ENCODE measurements around the gene RNF26.
A peak's percentile ranks its signal among the peaks of the same experiment; 100 is the strongest.

Gene RNF26

DNA sequence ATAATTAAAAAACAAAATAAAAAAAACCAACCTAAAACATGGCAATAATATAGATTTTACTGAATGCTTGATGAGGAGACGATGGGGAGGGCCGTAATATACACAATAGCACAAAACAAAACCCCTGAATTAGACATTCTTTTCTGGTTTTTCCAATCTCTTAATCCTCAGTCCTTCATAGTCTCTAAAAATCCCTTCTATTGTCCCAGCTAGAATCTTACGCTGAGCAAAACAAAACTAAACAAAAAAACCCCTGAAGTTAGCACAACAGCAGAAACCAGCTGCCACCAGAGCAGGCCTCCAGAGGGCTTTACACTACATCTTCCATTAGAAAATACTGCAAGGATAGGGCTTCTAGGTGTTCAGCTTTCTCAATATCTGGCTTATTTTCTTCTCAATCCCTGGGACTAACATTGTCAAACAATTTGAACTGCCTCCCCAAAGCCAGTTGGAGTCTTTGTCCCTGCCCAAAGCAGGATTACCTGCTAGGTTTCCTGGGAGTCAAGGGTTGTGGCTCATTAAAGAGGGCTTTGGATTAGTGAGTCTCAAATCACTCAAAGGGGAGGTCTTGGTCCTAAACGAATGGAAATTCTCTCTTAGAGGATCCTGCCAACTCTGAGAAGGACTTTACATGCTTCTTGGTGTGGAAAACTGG lies 2.1 kb upstream of the RNF26 start:
- Histone ChIP-seq H4K20me1 (no peaks in the 10 kb centered on the region; the same call in 1 of the 2 replicates), H3K27me3 (no peaks in the 10 kb centered on the region), H3K9ac (no peak overlapping the region; the same call in 1 of the 2 replicates), H3K4me3 (no peak overlapping the region), H3K36me3 (peaks cover 6% of the 10 kb centered on the region; the same call in 1 of the 2 replicates), H3K27ac (no peak overlapping the region), H3K4me2 (peak overlapping the region; percentile 11; the same call in 1 of the 2 replicates), H3K9me3 (no peaks in the 10 kb centered on the region), H3K4me1 (peaks cover 51% of the 10 kb centered on the region)
- TF ChIP-seq Cebpa-rat (IDR thresholded peaks at IDR 0.05) = no peak

DNA sequence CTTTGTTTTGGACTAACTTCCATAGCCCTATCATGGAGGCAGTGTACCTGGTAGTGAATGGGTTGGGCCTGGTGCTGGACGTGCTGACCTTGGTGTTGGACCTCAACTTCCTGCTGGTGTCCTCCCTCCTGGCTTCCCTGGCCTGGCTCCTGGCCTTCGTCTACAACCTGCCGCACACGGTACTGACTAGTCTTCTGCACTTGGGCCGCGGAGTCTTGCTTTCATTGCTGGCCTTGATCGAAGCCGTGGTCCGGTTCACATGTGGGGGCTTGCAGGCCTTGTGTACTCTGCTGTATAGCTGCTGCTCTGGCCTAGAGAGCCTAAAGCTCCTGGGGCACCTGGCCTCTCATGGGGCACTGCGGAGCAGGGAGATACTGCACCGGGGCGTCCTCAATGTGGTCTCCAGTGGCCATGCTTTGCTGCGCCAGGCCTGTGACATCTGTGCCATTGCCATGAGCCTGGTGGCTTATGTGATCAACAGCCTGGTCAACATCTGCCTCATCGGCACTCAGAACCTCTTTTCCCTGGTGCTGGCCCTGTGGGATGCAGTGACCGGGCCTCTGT lies 846 bp downstream of the RNF26 start:
- peak overlapping the region; percentile 93 for H3K9ac ChIP-seq
- H3K4me2 ChIP-seq = peak overlapping the region; percentile 98
- H3K4me1 ChIP-seq = peaks cover 77% of the 10 kb centered on the region
- peaks cover 6% of the 10 kb centered on the region; the same call in 1 of the 2 replicates for H3K36me3 ChIP-seq
- no peak for TF ChIP-seq Cebpa-rat (IDR thresholded peaks at IDR 0.05)
- peak overlapping the region; percentile 97 for H3K4me3 ChIP-seq
- H4K20me1 ChIP-seq = peaks cover 14% of the 10 kb centered on the region
- no peaks in the 10 kb centered on the region for H3K9me3 ChIP-seq
- peaks cover 18% of the 10 kb centered on the region for H3K27me3 ChIP-seq
- peak overlapping the region; percentile 87; the same call in 1 of the 2 replicates for H3K27ac ChIP-seq

DNA sequence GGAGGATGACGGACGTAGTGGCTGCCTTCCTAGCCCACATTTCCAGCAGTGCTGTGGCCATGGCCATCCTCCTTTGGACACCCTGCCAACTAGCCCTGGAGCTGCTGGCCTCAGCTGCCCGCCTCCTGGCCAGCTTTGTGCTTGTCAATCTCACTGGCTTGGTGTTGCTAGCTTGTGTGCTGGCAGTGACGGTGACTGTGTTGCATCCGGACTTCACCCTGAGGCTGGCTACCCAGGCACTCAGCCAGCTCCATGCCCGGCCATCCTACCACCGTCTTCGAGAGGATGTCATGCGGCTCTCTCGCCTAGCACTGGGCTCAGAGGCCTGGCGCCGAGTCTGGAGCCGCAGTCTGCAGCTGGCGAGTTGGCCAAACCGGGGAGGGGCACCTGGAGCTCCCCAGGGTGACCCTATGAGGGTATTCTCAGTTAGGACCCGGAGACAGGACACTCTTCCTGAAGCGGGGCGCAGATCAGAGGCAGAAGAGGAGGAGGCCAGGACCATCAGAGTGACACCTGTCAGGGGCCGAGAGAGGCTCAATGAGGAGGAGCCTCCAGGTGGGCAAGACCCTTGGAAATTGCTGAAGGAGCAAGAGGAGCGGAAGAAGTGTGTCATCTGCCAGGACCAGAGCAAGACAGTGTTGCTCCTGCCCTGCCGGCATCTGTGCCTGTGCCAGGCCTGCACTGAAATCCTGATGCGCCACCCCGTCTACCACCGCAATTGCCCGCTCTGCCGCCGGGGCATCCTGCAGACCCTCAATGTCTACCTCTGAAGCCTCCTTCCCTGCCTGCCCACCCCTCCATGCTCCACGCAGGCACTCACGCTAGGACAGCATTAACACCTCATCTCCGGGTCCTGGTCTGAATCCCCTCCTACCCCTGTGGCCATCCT lies 1.6 kb downstream of the RNF26 start:
- TF ChIP-seq Cebpa-rat (IDR thresholded peaks at IDR 0.05) = no peak
- no peaks in the 10 kb centered on the region for H3K9me3 ChIP-seq
- H3K9ac ChIP-seq = peak overlapping the region; percentile 93; the same call in 1 of the 2 replicates
- peaks cover 6% of the 10 kb centered on the region; the same call in 1 of the 2 replicates for H3K36me3 ChIP-seq
- peaks cover 25% of the 10 kb centered on the region for H3K27me3 ChIP-seq
- H3K27ac ChIP-seq = peak overlapping the region; percentile 62; the same call in 1 of the 2 replicates
- peak overlapping the region; percentile 97 for H3K4me3 ChIP-seq
- H3K4me2 ChIP-seq = peak overlapping the region; percentile 98
- H4K20me1 ChIP-seq = peaks cover 14% of the 10 kb centered on the region
- peaks cover 81% of the 10 kb centered on the region for H3K4me1 ChIP-seq

DNA sequence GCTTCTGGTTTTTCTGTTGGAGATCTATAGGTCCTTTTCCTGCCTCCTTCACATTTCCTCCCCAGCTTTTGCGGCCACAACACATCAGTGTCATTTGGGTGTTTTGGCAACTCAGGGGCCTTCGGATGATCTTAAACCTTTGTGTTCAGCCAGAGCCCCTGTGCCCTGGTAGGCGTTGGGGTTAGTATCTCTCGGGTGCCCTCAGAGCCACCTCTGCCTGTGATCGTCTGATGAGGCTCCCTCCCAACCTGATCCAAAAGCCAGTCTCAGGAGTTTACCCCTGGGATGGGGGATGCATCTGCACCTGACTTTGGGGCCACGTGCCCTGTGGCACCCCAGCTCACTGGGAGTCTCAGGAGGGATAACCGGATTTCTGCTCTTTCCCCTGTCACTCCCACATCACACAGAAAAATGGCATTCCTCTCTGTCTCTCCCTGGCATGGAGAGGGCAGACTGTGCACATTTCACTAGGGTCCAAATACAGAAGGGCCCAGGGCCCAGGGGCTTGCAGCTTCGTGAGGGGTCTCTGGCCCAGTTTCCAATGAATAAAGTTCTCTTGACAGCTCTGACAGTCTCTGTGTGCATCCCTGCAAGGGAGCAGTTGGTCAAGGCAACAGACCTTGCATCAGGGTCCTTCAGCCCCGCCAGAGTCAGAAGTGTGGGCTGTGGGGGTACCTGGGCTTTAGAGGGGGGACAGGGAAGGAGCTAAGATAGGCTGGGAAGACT lies 2.6 kb downstream of the RNF26 start:
- peak overlapping the region; percentile 73 for H3K9ac ChIP-seq
- H3K4me1 ChIP-seq = peaks cover 91% of the 10 kb centered on the region
- peak overlapping the region; percentile 98 for H3K4me2 ChIP-seq

DNA sequence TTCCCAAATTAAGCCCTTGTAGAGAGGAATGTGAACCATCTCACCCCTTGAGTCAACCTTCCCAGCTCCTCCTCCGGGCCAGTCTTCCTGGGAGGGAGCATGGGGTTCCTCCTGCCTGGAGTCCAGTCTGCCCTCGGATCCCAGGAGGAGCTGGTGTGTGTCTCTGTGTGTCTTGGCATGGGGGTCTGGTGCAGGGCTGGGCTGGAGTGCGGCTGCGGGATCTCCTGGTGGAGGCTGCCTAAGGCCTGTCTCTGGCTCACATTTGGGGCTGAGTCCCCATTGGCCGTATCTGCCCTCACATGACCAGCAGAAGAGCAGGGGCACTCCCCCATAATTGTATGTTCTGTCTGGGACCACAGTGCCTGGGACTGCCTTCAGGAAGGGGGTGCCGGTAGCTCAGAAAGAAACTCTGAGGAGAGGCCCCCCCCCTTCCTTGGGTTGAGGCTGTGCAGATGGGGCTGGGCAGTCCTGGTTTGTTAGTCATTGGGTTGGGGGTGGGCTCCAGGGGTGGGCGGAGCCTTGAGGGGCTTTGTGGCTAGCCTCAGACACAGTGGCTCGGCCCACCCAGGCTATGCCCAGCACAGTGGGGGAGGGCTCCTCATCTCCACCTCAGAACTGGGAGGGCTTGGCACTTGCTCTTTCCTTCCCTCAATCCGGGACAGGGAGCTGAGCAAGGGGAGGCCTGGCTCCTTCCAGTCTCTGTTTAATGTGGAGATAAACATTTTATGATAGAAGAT lies 3.4 kb downstream of the RNF26 start:
- peak overlapping the region; percentile 73 for H3K9ac ChIP-seq
- H3K27ac ChIP-seq = peak overlapping the region; percentile 62

More for the DNA sequence above, 2.6 kb downstream of the RNF26 start:
- Histone ChIP-seq H3K4me3 (peak overlapping the region; percentile 97), H3K36me3 (peaks cover 6% of the 10 kb centered on the region; the same call in 1 of the 2 replicates), H3K9me3 (no peaks in the 10 kb centered on the region), H3K27me3 (peaks cover 34% of the 10 kb centered on the region), H3K27ac (peak overlapping the region; percentile 62), H4K20me1 (peaks cover 14% of the 10 kb centered on the region)
- TF ChIP-seq Cebpa-rat (IDR thresholded peaks at IDR 0.05) = no peak

DNA sequence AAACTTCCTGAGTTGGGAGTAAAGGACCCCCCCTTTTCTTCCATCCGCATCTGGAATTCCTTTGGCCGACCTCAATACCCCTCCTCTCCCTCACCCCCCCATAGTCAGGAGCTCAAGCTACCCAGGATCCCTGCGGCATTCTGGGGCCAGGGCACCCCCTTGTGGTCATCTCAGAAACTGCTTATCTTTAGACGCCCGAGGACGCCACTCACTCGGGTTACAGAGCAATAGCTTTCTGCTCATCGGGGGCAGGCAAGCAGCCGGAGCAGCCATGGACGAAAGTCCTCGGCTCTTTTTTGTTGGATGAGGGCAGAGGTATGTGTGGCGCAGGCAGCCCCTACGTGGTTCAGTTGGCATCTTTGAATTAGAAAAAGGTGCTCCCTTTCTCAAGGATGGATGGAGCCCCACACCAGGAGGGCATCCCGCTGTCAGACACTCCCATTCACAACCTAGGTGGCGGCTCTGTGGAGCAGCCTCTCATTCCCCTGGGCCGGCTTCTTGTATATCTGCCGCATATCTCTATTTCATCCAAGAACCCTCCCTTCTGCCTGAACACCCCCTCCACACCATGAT lies 4.1 kb downstream of the RNF26 start:
- peaks cover 42% of the 10 kb centered on the region for H3K27me3 ChIP-seq
- H3K36me3 ChIP-seq = peaks cover 6% of the 10 kb centered on the region; the same call in 1 of the 2 replicates
- H4K20me1 ChIP-seq = peaks cover 14% of the 10 kb centered on the region
- H3K4me3 ChIP-seq = peak overlapping the region; percentile 97; the same call in 1 of the 2 replicates
- H3K9me3 ChIP-seq = no peaks in the 10 kb centered on the region
- peak overlapping the region; percentile 98 for H3K4me2 ChIP-seq
- no peak overlapping the region for H3K27ac ChIP-seq
- no peak for TF ChIP-seq Cebpa-rat (IDR thresholded peaks at IDR 0.05)
- no peak overlapping the region; the same call in 1 of the 2 replicates for H3K9ac ChIP-seq
- H3K4me1 ChIP-seq = peaks cover 84% of the 10 kb centered on the region

More for the DNA sequence above, 3.4 kb downstream of the RNF26 start:
- peaks cover 42% of the 10 kb centered on the region for H3K27me3 ChIP-seq
- peak overlapping the region; percentile 97 for H3K4me3 ChIP-seq
- peak overlapping the region; percentile 98 for H3K4me2 ChIP-seq
- no peaks in the 10 kb centered on the region for H3K9me3 ChIP-seq
- peaks cover 6% of the 10 kb centered on the region; the same call in 1 of the 2 replicates for H3K36me3 ChIP-seq
- TF ChIP-seq Cebpa-rat (IDR thresholded peaks at IDR 0.05) = no peak
- peaks cover 14% of the 10 kb centered on the region for H4K20me1 ChIP-seq
- H3K4me1 ChIP-seq = peaks cover 91% of the 10 kb centered on the region

DNA sequence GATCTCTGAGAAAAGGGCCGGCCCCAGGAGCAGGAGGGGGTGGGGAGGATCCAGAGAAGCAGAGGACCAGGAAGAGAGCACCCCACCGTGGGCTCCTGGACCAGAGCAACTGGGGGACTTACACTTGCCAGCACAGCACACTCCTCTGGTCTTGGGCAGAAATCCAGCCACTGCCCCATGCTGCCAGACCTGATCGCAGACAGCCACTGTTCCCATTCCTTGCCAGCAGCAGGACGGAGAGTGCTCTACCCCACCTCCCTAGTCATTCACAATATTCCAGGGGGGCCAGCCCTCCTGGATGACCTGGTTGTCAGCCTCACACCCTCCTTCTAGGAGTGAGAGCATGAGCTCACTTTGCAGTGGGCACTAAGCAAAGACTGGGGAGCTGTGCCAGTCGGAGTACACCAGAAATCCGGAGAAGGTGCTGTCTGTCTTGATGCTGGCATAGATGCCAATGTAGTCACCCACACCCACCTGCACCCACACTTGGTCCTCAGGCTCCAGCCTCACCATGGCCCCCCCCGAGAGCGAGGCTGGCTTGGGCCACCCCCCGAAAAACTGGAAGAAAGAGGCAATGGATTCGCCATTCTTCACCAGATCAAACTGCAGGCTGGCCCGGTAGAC lies 4.8 kb downstream of the RNF26 start:
- peaks cover 78% of the 10 kb centered on the region for H3K4me1 ChIP-seq

More for the DNA sequence above, 4.8 kb downstream of the RNF26 start:
- Histone ChIP-seq H3K4me2 (peak overlapping the region; percentile 98), H3K9me3 (no peaks in the 10 kb centered on the region), H3K36me3 (peaks cover 6% of the 10 kb centered on the region; the same call in 1 of the 2 replicates), H3K4me3 (peak overlapping the region; percentile 67), H3K27ac (no peak overlapping the region), H3K9ac (no peak overlapping the region), H3K27me3 (peaks cover 42% of the 10 kb centered on the region), H4K20me1 (peaks cover 14% of the 10 kb centered on the region)
- TF ChIP-seq Cebpa-rat (IDR thresholded peaks at IDR 0.05) = no peak
